Measurements from ENCODE around the gene CHRNE.

Gene CHRNE

GRCh38 chr17:4901648-4902344, 1.1 kb downstream of the CHRNE start:
- DNase-seq = peak; percentile 30 to 46

- no peak for DNase-seq
Observed at GRCh38 chr17:4901108-4901647, 1.7 kb downstream of the CHRNE start.

GRCh38 chr17:4900231-4901107, 2.4 kb downstream of the CHRNE start:
- DNase-seq = no peak

GRCh38 chr17:4899341-4900230, 3.3 kb downstream of the CHRNE start, which contains the start of gene C17orf107:
Gene C17orf107, plus strand, starts transcription at chr17:4899536. Its CDS starts 227 bp downstream, at chr17:4899763.
- DNase-seq = peak in 1 of 2 experiments; percentile 42

- DNase-seq = no peak
Observed at GRCh38 chr17:4898927-4899326, 4.0 kb downstream of the CHRNE start.

- DNase-seq = no peak
Observed at GRCh38 chr17:4898351-4898750, 4.5 kb downstream of the CHRNE start.

GRCh38 chr17:4897785-4898184, 5.1 kb downstream of the CHRNE start:
- DNase-seq = no peak

- no peak for DNase-seq
Observed at GRCh38 chr17:4897198-4897687, 5.7 kb downstream of the CHRNE start.

GRCh38 chr17:4896332-4897197, 6.3 kb downstream of the CHRNE start:
- DNase-seq = no peak

- no peak for DNase-seq
Observed at GRCh38 chr17:4895657-4896331, 7.1 kb downstream of the CHRNE start.

- DNase-seq = no peak
Observed at GRCh38 chr17:4895121-4895520, 7.8 kb downstream of the CHRNE start.

- DNase-seq = no peak
Observed at GRCh38 chr17:4893721-4894560, 9.0 kb downstream of the CHRNE start.

- no peak for DNase-seq
Observed at GRCh38 chr17:4893272-4893671, 9.6 kb downstream of the CHRNE start.

- DNase-seq = no peak
Observed at GRCh38 chr17:4892499-4893221, 10.2 kb downstream of the CHRNE start.

- no peak for DNase-seq
Observed at GRCh38 chr17:4891411-4892410, 11.2 kb downstream of the CHRNE start.

GRCh38 chr17:4887581-4887980, 15.3 kb downstream of the CHRNE start:
- no peak for DNase-seq

GRCh38 chr17:4886830-4887229, 16.1 kb downstream of the CHRNE start:
- no peak for DNase-seq

GRCh38 chr17:4884489-4884888, 18.4 kb downstream of the CHRNE start:
- DNase-seq = no peak

All from SHP77 (cell line).